ENCODE measurements around the gene OR51B2. TPM values are rescaled to one million over a fixed set of nuclear protein-coding genes. Genes with fewer than 3 reads are reported as not detected.
"Not testable (repeated sequence)": the region's sequence is repeated elsewhere in the genome, so short reads cannot be mapped to it uniquely, and the experiment has no call there.

OR51B2 gene
- not detected for total RNA-seq
- long read RNA-seq, donor 1, result 0 reads
- long read RNA-seq, donor 2, result 0 reads

GRCh38 chr11:5324197-5324596, at the start of gene OR51B2:
Gene OR51B2, minus strand, starts transcription at chr11:5324297. Its CDS starts 0 bp downstream, at chr11:5324297.
- intact Hi-C loops (cut with DNase I), result no loop called here
- no peak for DNase-seq (ENCODE audit: low spot score)

GRCh38 chr11:5369789-5370188, 45.7 kb upstream of the OR51B2 start:
- intact Hi-C loops (cut with DNase I), result no loop called here

GRCh38 chr11:5368502-5369043, 44.5 kb upstream of the OR51B2 start:
- intact Hi-C loops (cut with DNase I), result no loop called here

More at GRCh38 chr11:5369789-5370188, 45.7 kb upstream of the OR51B2 start:
- DNase-seq (ENCODE audit: low spot score), result no peak

GRCh38 chr11:5367448-5368074, 43.5 kb upstream of the OR51B2 start:
- intact Hi-C loops (cut with DNase I), result no loop called here
- DNase-seq (ENCODE audit: low spot score), result no peak

More at GRCh38 chr11:5368502-5369043, 44.5 kb upstream of the OR51B2 start:
- no peak for DNase-seq (ENCODE audit: low spot score)

- intact Hi-C loops (cut with DNase I), result no loop called here
- no peak for DNase-seq (ENCODE audit: low spot score)
Measured at GRCh38 chr11:5366856-5367255, 42.8 kb upstream of the OR51B2 start.

GRCh38 chr11:5366365-5366764, 42.3 kb upstream of the OR51B2 start:
- DNase-seq (ENCODE audit: low spot score); intact Hi-C loops (cut with DNase I): not testable (repeated sequence)

GRCh38 chr11:5364214-5364613, 40.1 kb upstream of the OR51B2 start:
- intact Hi-C loops (cut with DNase I), result no loop called here
- DNase-seq (ENCODE audit: low spot score), result no peak

- DNase-seq (ENCODE audit: low spot score), result no peak
- intact Hi-C loops (cut with DNase I), result no loop called here
Measured at GRCh38 chr11:5363679-5364078, 39.6 kb upstream of the OR51B2 start.

GRCh38 chr11:5362017-5362625, 38.0 kb upstream of the OR51B2 start:
- no peak for DNase-seq (ENCODE audit: low spot score)
- intact Hi-C loops (cut with DNase I), result no loop called here

GRCh38 chr11:5356031-5356430, 31.9 kb upstream of the OR51B2 start:
- intact Hi-C loops (cut with DNase I); DNase-seq (ENCODE audit: low spot score): not testable (repeated sequence)

GRCh38 chr11:5351208-5351607, 27.1 kb upstream of the OR51B2 start, which contains the start of gene OR51B6:
Gene OR51B6, plus strand, starts transcription at chr11:5351508. Its CDS starts 0 bp downstream, at chr11:5351508.
- DNase-seq (ENCODE audit: low spot score), result no peak
- intact Hi-C loops (cut with DNase I), result no loop called here

- no peak for DNase-seq (ENCODE audit: low spot score)
- intact Hi-C loops (cut with DNase I), result no loop called here
Measured at GRCh38 chr11:5349550-5349949, 25.5 kb upstream of the OR51B2 start.

GRCh38 chr11:5348551-5349194, 24.6 kb upstream of the OR51B2 start:
- DNase-seq (ENCODE audit: low spot score), result no peak
- intact Hi-C loops (cut with DNase I), result no loop called here

GRCh38 chr11:5345831-5346230, 21.7 kb upstream of the OR51B2 start:
- intact Hi-C loops (cut with DNase I), result no loop called here
- no peak for DNase-seq (ENCODE audit: low spot score)

- intact Hi-C loops (cut with DNase I), result no loop called here
- no peak for DNase-seq (ENCODE audit: low spot score)
Measured at GRCh38 chr11:5343474-5344335, 19.6 kb upstream of the OR51B2 start, which contains the start of gene OR51B5. Gene OR51B5, minus strand, starts transcription at chr11:5343524. Its CDS starts 0 bp downstream, at chr11:5343524.

- no peak for DNase-seq (ENCODE audit: low spot score)
- intact Hi-C loops (cut with DNase I), result no loop called here
Measured at GRCh38 chr11:5339771-5340322, 15.8 kb upstream of the OR51B2 start.

GRCh38 chr11:5337253-5337652, 13.2 kb upstream of the OR51B2 start:
- DNase-seq (ENCODE audit: low spot score); intact Hi-C loops (cut with DNase I): not testable (repeated sequence)

- intact Hi-C loops (cut with DNase I), result no loop called here
- no peak for DNase-seq (ENCODE audit: low spot score)
Measured at GRCh38 chr11:5336331-5336730, 12.2 kb upstream of the OR51B2 start.

- intact Hi-C loops (cut with DNase I), result no loop called here
- no peak for DNase-seq (ENCODE audit: low spot score)
Measured at GRCh38 chr11:5335170-5335569, 11.1 kb upstream of the OR51B2 start.

Measured in posterior vena cava (tissue), 2 donors.